GM12874 (cell line): ENCODE results near the gene BPIFB6.

Experiments
- TF ChIP-seq, protein P1 (sequence below): IDR thresholded peaks from 2 replicates; pipeline ENCODE4 v1.5.1; 2011; ENCODE audit warnings: low read depth, mild to moderate bottlenecking, control low read depth, low read length, moderate library complexity; ENCODE audit not compliant: insufficient read depth

Gene BPIFB6

DNA sequence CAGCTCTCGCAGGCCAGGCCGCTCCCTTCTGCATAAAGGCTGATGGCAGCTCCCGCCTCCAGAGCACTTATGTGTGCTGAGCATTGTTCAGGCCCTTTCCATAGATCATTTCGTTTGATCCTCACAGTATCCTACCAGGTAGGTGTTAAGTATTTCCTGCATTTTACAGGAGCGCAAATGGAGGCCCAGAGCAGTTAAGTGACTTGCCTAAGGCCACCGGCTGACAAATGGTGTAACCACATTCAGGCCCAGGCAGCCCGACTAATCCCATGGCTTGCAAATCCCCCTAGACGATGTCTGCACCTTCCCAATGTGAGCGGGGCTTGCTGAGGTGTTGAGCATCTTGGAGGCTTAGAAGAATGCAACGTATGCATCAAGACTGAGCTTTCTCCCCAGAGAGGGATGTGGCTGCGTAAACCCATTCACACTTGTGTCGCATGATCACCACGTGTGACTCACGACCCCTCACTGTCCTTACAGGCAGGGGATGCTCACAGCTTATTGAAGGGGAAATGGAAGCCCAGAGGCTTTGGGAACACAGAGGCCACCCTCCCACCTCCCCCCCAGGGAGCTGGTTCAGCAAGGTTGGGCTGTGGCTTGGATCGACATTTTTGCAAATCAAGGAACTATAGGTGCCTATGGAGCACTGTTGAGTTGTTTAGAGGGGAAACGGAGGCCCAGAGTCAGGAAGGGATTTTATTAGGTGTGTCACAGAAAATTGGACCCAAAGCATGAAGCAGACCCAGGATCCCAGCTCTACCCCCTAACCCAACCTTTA is 16.9 kb upstream of the BPIFB6 start:
- TF ChIP-seq, protein P1, sequence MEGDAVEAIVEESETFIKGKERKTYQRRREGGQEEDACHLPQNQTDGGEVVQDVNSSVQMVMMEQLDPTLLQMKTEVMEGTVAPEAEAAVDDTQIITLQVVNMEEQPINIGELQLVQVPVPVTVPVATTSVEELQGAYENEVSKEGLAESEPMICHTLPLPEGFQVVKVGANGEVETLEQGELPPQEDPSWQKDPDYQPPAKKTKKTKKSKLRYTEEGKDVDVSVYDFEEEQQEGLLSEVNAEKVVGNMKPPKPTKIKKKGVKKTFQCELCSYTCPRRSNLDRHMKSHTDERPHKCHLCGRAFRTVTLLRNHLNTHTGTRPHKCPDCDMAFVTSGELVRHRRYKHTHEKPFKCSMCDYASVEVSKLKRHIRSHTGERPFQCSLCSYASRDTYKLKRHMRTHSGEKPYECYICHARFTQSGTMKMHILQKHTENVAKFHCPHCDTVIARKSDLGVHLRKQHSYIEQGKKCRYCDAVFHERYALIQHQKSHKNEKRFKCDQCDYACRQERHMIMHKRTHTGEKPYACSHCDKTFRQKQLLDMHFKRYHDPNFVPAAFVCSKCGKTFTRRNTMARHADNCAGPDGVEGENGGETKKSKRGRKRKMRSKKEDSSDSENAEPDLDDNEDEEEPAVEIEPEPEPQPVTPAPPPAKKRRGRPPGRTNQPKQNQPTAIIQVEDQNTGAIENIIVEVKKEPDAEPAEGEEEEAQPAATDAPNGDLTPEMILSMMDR, result no peak

DNA sequence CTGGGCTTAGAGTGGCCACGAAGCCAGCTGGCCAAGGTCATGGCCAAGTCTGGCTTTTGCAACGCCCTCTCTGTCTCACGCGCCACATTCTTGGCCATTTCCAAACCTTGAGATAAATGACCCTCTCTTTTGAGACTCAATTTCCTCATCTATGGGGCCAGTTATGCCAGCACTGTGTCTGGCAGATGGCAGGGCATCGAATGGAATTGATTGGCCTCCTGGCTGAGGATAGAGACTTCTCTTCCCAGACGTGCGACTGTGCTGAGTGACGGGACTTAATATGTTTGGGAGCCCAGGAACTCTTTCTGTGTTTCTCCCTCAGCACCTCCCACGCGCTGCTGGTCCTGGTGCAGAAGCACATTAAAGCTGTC is 16.3 kb upstream of the BPIFB6 start:
- TF ChIP-seq, protein P1, result no peak

DNA sequence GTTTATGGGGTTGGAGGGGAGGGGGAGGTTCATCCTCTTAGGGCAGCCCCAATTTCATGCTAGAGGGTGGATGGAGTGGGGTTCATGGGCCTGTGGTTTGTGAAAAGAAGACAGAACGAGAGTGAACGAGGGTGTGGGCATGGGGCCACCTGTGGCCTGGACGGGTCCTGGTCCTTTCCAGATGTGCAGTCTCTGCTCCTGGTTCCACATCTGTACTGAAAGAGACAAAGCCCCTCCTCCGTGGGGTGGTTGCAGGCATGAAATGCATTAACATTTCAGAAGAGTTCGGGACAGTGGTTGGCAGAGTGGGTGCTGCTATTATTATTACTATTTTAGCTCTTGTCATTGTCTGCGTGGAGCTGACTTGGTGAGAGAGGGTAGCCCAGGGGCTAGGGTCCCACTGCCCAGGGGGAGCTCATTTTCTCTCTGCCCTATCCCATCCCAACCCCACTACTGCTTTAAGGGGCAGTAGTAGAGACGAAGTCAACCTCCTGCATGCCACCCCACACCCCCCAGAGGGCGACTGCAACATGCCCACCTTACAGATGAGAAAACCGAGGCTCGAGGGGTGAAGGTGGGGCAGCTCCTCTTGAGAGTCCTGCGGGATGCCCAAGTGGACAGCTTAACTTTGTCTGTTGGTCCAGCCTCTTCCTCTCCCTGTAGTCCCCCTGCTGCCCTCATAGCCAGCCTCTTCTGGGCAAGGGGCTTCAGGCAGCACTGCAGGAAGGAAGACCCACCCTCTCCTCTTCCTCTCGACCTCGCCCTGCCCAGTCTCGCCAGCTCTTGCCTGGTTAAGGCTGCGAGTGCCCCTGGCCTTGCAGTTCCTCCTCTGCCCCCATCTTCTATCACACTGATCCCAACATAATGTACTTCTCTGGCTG is 15.5 kb upstream of the BPIFB6 start:
- TF ChIP-seq, protein P1, result no peak

DNA sequence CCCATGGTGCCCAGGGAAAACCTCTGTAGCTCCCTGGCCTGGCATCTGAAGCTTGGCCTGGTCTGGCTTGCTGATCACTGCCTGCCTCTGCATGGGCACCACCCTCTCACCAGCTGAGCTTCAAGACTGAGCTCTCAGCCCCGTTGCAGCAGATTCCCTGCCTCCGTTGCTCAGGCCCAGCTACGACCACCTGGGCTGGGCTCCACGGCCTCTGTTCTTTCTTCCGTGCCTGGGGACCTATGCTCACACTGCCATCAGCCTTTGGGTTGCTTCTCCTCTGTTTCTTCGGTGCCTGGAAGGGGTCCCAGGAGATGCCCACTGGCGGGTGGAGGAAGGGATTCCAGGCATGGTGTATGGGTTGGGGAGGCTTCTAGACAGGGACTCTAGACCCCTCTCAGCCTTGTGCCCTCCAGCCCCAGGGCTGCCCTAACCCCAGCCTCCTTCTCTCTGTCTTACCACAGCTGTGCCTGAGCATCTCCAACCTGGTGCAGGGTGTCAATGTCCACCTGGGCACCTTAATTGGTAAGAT is 14.8 kb upstream of the BPIFB6 start:
- TF ChIP-seq, protein P1, result no peak

DNA sequence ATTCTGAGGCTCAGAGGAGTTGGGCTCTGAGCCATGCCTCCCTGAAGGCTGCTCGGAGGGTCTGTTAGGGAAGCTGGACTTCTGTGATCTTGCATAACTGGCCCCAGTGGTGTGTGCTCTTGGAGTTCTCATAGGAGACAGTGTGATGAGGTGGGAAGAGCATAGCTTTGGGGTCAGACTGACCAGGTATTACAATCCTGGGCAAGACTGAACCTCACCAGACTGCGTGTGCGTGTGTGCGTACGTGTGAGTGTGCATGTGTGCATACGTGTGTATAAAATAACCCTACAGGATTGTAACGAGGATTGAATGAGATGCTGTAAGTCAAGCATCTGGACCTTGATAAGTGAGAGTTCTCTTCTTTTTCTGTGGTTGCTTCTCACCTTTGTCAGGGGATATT is 13.9 kb upstream of the BPIFB6 start:
- TF ChIP-seq, protein P1, result no peak

DNA sequence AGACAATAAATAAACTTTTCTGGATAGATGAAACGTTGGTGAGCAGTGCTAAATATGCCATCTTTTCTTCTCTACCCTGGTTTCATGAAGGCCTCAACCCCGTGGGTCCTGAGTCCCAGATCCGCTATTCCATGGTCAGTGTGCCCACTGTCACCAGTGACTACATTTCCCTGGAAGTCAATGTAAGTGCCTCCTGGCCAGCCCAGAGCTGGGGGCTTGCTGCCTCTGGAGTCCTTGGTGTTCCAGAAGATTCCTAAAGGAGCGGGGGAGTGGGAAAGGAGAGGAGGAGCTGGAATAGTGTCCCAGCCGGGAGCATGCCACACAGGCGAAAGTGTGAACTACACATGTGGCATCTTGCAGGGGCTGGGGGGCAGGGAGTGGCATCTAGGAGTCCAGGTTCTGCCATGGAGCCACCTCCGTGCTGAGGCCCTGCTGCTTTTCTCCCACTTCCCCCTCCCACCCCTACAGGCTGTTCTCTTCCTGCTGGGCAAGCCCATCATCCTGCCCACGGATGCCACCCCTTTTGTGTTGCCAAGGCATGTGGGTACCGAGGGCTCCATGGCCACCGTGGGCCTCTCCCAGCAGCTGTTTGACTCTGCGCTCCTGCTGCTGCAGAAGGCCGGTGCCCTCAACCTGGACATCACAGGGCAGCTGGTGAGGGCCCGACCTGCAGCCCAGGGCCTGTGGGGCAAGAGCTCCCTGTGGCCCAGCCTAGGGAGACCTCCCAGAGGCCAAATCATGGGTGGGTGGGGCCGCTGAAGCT is 13.1 kb upstream of the BPIFB6 start:
- TF ChIP-seq, protein P1, result no peak
